H1 (cell line): Measurements from ENCODE around the gene KRT24. TPM values are rescaled to one million over a fixed set of nuclear protein-coding genes. Genes with fewer than 3 reads are reported as not detected.

Source experiments
- CTCF ChIA-PET: fragments of 300-600 bp; sonication (Branson Sonifier 250); formaldehyde crosslinking; loops from one replicate; lab custom pipeline; 2021; ENCODE audit not compliant: partially characterized antibody; lab: Charles Lee
- POLR2A ChIA-PET: fragments of 300-600 bp; sonication (Branson Sonifier 250); formaldehyde crosslinking; loops from one replicate; lab custom pipeline; 2021; ENCODE audit warnings: inconsistent platforms; ENCODE audit not compliant: partially characterized antibody; lab: Charles Lee
- DNase-seq, 2 experiments: peaks; one replicate each; pipeline versions ENCODE4 v3.0.0 to v3.0.0-alpha.2; 2010 to 2022; ENCODE audit warnings: low spot score in 2 of 2, low read depth in 1 of 2, mixed read lengths in 1 of 2
- FAIRE-seq: peaks from 2 replicates; lab custom pipeline; 2011; peaks lifted over from hg19 to GRCh38; lab: Jason Lieb, UNC
- H2AFZ ChIP-seq: 2 replicates; pipeline ENCODE4 v1.8.1; 2012; ENCODE audit warnings: low read length, inconsistent platforms
- H2AK5ac ChIP-seq: 2 replicates; pipeline ENCODE4 v1.6.1; 2013; ENCODE audit warnings: low read depth, low read length
- H2BK120ac ChIP-seq: replicated peaks from 2 replicates; pipeline ENCODE3; 2013; ENCODE audit warnings: low read depth, low read length, inconsistent platforms
- H2BK12ac ChIP-seq: 2 replicates; pipeline ENCODE4 v1.6.1; 2013; ENCODE audit warnings: low read depth, low read length
- H2BK15ac ChIP-seq: 2 replicates; pipeline ENCODE4 v1.6.1; 2013; ENCODE audit warnings: low read length
- H2BK20ac ChIP-seq: 2 replicates; pipeline ENCODE4 v1.6.1; 2013; ENCODE audit warnings: low read length
- H2BK5ac ChIP-seq: 2 replicates; pipeline ENCODE4 v1.6.1; 2013; ENCODE audit warnings: low read depth, low read length
- H3K14ac ChIP-seq: 2 replicates; pipeline ENCODE4 v1.6.1; 2013; ENCODE audit warnings: inconsistent platforms; ENCODE audit not compliant: insufficient read length
- H3K18ac ChIP-seq: 2 replicates; pipeline ENCODE4 v1.6.1; 2013; ENCODE audit warnings: low read length; ENCODE audit errors: extremely low read depth
- H3K23ac ChIP-seq: 2 replicates; pipeline ENCODE4 v1.6.1; 2013; ENCODE audit warnings: inconsistent platforms; ENCODE audit not compliant: insufficient read length
- H3K23me2 ChIP-seq: 2 replicates; pipeline ENCODE4 v1.6.1; 2013; ENCODE audit warnings: low read depth, low read length
- H3K27ac ChIP-seq: 2 replicates; pipeline ENCODE4 v1.6.1; 2011; ENCODE audit warnings: low read depth, low read length, inconsistent platforms
- H3K27me3 ChIP-seq, 4 experiments: replicated peaks in 1 of 4; 1 replicate in 1 of 4; 2 replicates in 3 of 4; pipeline versions ENCODE4 v1.6.1 to v1.8.1; 2011 to 2013; ENCODE audit warnings: low read length in 3 of 4, mild to moderate bottlenecking in 3 of 4, inconsistent platforms in 2 of 4, mixed read lengths in 2 of 4, moderate library complexity in 1 of 4; ENCODE audit not compliant: control insufficient read depth in 3 of 4, insufficient read depth in 3 of 4; ENCODE audit errors: extremely low read depth in 1 of 4
- H3K36me3 ChIP-seq, 4 experiments: 2 replicates each; pipeline versions ENCODE4 v1.6.1 to v1.8.1; 2011 to 2013; ENCODE audit warnings: mild to moderate bottlenecking in 4 of 4, low read length in 3 of 4, moderate library complexity in 2 of 4, control low read depth in 1 of 4, inconsistent platforms in 1 of 4; ENCODE audit not compliant: insufficient read depth in 4 of 4, control insufficient read depth in 2 of 4
- H3K4ac ChIP-seq: replicated peaks from 2 replicates; pipeline ENCODE3; 2013; ENCODE audit warnings: low read length, low read depth, mixed read lengths, inconsistent platforms; ENCODE audit not compliant: insufficient read length
- H3K4me1 ChIP-seq, 4 experiments: replicated peaks in 1 of 4; 1 replicate in 1 of 4; 2 replicates in 3 of 4; pipeline versions ENCODE4 v1.6.1 to v1.8.1; 2011 to 2013; ENCODE audit warnings: low read length in 3 of 4, inconsistent platforms in 2 of 4, mixed read lengths in 1 of 4; ENCODE audit not compliant: insufficient read depth in 4 of 4, control insufficient read depth in 3 of 4
- H3K4me2 ChIP-seq, 2 experiments: 2 replicates each; pipeline versions ENCODE4 v1.6.1 to v1.8.1; 2011 to 2013; ENCODE audit warnings: low read depth in 2 of 2, low read length in 2 of 2, control low read depth in 1 of 2, inconsistent platforms in 1 of 2, mild to moderate bottlenecking in 1 of 2; ENCODE audit not compliant: insufficient read depth in 1 of 2
- H3K4me3 ChIP-seq, 4 experiments: fragments of 200-600, 300-600 bp in 1 of 4; sonication (generic), shearing (Covaris generic), sonication (Bioruptor Twin) in 1 of 4; 2 replicates each; pipeline versions ENCODE4 v1.5.1 to v1.8.1; 2011 to 2016; ENCODE audit warnings: low read length in 4 of 4, low read depth in 3 of 4, control low read depth in 2 of 4, inconsistent platforms in 2 of 4, mild to moderate bottlenecking in 2 of 4, mixed read lengths in 1 of 4, moderate library complexity in 1 of 4; ENCODE audit not compliant: insufficient read depth in 2 of 4; ENCODE audit errors: extremely low read depth in 1 of 4
- H3K56ac ChIP-seq: replicated peaks from 2 replicates; pipeline ENCODE3; 2013; ENCODE audit warnings: low read depth, mild to moderate bottlenecking, mixed read lengths, low read length, inconsistent platforms; ENCODE audit not compliant: insufficient read length
- H3K79me1 ChIP-seq: 2 replicates; pipeline ENCODE4 v1.6.1; 2013; ENCODE audit warnings: low read depth, low read length, control low read depth
- H3K79me2 ChIP-seq, 2 experiments: 2 replicates each; pipeline versions ENCODE4 v1.6.1 to v1.8.1; 2012 to 2013; ENCODE audit warnings: low read length in 2 of 2, mild to moderate bottlenecking in 2 of 2, inconsistent platforms in 1 of 2; ENCODE audit not compliant: insufficient read depth in 2 of 2, control insufficient read depth in 1 of 2
- H3K9ac ChIP-seq, 4 experiments: replicated peaks in 1 of 4; 1 replicate in 1 of 4; 2 replicates in 3 of 4; pipeline versions ENCODE4 v1.6.1 to v1.8.1; 2011 to 2013; ENCODE audit warnings: low read depth in 3 of 4, low read length in 3 of 4, control low read depth in 2 of 4, mild to moderate bottlenecking in 2 of 4, moderate library complexity in 2 of 4, inconsistent platforms in 1 of 4; ENCODE audit errors: extremely low read depth in 1 of 4
- H3K9me3 ChIP-seq, 2 experiments: 2 replicates each; pipeline versions ENCODE4 v1.6.1 to v1.8.1; 2012 to 2013; ENCODE audit warnings: mild to moderate bottlenecking in 2 of 2, moderate library complexity in 2 of 2, control low read depth in 1 of 2, inconsistent platforms in 1 of 2, low read depth in 1 of 2, low read length in 1 of 2, mixed read lengths in 1 of 2; ENCODE audit not compliant: insufficient read depth in 2 of 2
- H4K20me1 ChIP-seq, 2 experiments: replicated peaks in 1 of 2; 2 replicates each; pipeline versions ENCODE3 to v1.8.1; 2011 to 2013; ENCODE audit warnings: inconsistent platforms in 2 of 2, low read length in 2 of 2, mild to moderate bottlenecking in 1 of 2; ENCODE audit not compliant: insufficient read depth in 2 of 2, control insufficient read depth in 1 of 2
- H4K5ac ChIP-seq: 2 replicates; pipeline ENCODE4 v1.6.1; 2013; ENCODE audit warnings: low read length, low read depth, mixed read lengths, inconsistent platforms; ENCODE audit not compliant: insufficient read length
- H4K8ac ChIP-seq: 2 replicates; pipeline ENCODE4 v1.8.0; 2013; ENCODE audit warnings: mild to moderate bottlenecking, moderate library complexity, low read length, inconsistent platforms; ENCODE audit not compliant: insufficient read depth; ENCODE audit errors: extremely low read depth
- H4K91ac ChIP-seq: replicated peaks from 2 replicates; pipeline ENCODE3; 2013; ENCODE audit warnings: low read length, mixed read lengths, inconsistent platforms; ENCODE audit not compliant: insufficient read length
- BACH1 ChIP-seq: IDR thresholded peaks from 2 replicates; pipeline ENCODE4 v1.6.1; 2012; ENCODE audit warnings: low read length, improper control_type of control experiment
- BRCA1 ChIP-seq: IDR thresholded peaks from 2 replicates; pipeline ENCODE4 v1.6.1; 2012; ENCODE audit warnings: low read depth, low read length, improper control_type of control experiment
- E2F6 ChIP-seq: IDR thresholded peaks from 2 replicates; pipeline ENCODE4 v1.6.1; 2012; ENCODE audit warnings: inconsistent platforms
- HDAC2 ChIP-seq, 2 experiments: fragments of 300-600 bp in 1 of 2; sonication (generic) in 1 of 2; IDR thresholded peaks; 2 replicates each; pipeline ENCODE4 v1.6.1; 2011 to 2012; ENCODE audit warnings: low read depth in 2 of 2, low read length in 2 of 2, mild to moderate bottlenecking in 2 of 2, moderate library complexity in 2 of 2, borderline replicate concordance in 1 of 2, inconsistent platforms in 1 of 2
- JUND ChIP-seq: IDR thresholded peaks from 2 replicates; pipeline ENCODE4 v1.6.1; 2011; ENCODE audit warnings: mild to moderate bottlenecking, improper control_type of control experiment, low read length
- KDM1A ChIP-seq: fragments of 200-600, 300-600 bp; sonication (generic); IDR thresholded peaks from 2 replicates; pipeline ENCODE4 v1.7.1; 2016; ENCODE audit warnings: mild to moderate bottlenecking, low read length, borderline replicate concordance
- KDM5A ChIP-seq: fragments of 200-600 bp; IDR thresholded peaks from 2 replicates; pipeline ENCODE4 v1.7.1; 2012; ENCODE audit warnings: mild to moderate bottlenecking, low read length, inconsistent platforms, mixed read lengths
- NANOG ChIP-seq: IDR thresholded peaks from 2 replicates; pipeline ENCODE4 v1.6.1; 2011; ENCODE audit warnings: low read length, low read depth, mild to moderate bottlenecking, inconsistent platforms; ENCODE audit not compliant: insufficient read depth, poor library complexity, severe bottlenecking
- NRF1 ChIP-seq: IDR thresholded peaks from 2 replicates; pipeline ENCODE4 v1.6.1; 2011; ENCODE audit warnings: mild to moderate bottlenecking, low read depth, low read length, improper control_type of control experiment
- SAP30 ChIP-seq: fragments of 300-600 bp; sonication (generic); IDR thresholded peaks from 2 replicates; pipeline ENCODE4 v1.7.1; 2012; ENCODE audit warnings: low read length, moderate library complexity, mild to moderate bottlenecking, inconsistent platforms; ENCODE audit not compliant: insufficient read depth, insufficient replicate concordance
- SIRT6 ChIP-seq: IDR thresholded peaks from one replicate; pipeline ENCODE4 v1.7.1; 2012; ENCODE audit warnings: low read length, inconsistent platforms
- SP1 ChIP-seq: IDR thresholded peaks from 2 replicates; pipeline ENCODE4 v1.6.1; 2011; ENCODE audit warnings: low read depth, low read length
- SUZ12 ChIP-seq: fragments of 200-600 bp; sonication (generic); IDR thresholded peaks from 2 replicates; pipeline ENCODE4 v1.6.1; 2012; ENCODE audit warnings: mild to moderate bottlenecking, inconsistent platforms, low read length, moderate library complexity, mixed read lengths
- TAF1 ChIP-seq: IDR thresholded peaks from 2 replicates; pipeline ENCODE4 v1.6.1; 2011; ENCODE audit warnings: mild to moderate bottlenecking, low read depth, low read length
- ZNF274 ChIP-seq: IDR thresholded peaks from 2 replicates; pipeline ENCODE4 v1.7.0; 2012; ENCODE audit warnings: low read length, borderline replicate concordance; ENCODE audit errors: extremely low read depth
- WGBS, 2 experiments: shearing (Covaris generic) in 1 of 2; methylation state at CpG; one replicate each; pipeline versions ENCODE4 v1.1.6 to v1.1.7; 2013 to 2015; ENCODE audit warnings: low lambda C conversion rate in 2 of 2, mixed read lengths in 2 of 2, inconsistent platforms in 1 of 2, low coverage in 1 of 2, missing lambda C conversion rate in 1 of 2; ENCODE audit not compliant: insufficient replicate concordance in 2 of 2, insufficient coverage in 1 of 2, insufficient read length in 1 of 2; ENCODE audit errors: extremely low coverage in 1 of 2, missing lambda C conversion rate in 1 of 2; 5-methylcytosine and 5-hydroxymethylcytosine counted together
- polyA plus RNA-seq, 7 experiments: library from polyadenylated mRNA; depleted of rRNA in 3 of 7; stranded (reverse) in 5 of 7; unstranded in 2 of 7; fragments of >200 nt in 5 of 7; fragments of 200-250 nt in 2 of 7; gene quantifications; 1 replicate in 5 of 7; 2 replicates in 1 of 7; 4 replicates in 1 of 7; pipeline versions ENCODE4 v1.2.1 to v1.2.3, GENCODE V29; 2011 to 2013; ENCODE audit warnings: missing spikeins in 2 of 7, mixed read lengths in 2 of 7
- total RNA-seq: library from RNA; stranded (reverse); fragmentation: NEBNext Ultra II Directional; extraction: Animal tissue kit (Norgen Biotek cat#: 25700); gene quantifications from 2 replicates; pipeline ENCODE4 v1.2.1, GENCODE V29; 2021

The KRT24 gene
- total and polyA plus RNA-seq, 2 of the 8 experiments (the other 6 are each of a cell fraction or from before 2014, with no cell fraction given): not detected

DNA sequence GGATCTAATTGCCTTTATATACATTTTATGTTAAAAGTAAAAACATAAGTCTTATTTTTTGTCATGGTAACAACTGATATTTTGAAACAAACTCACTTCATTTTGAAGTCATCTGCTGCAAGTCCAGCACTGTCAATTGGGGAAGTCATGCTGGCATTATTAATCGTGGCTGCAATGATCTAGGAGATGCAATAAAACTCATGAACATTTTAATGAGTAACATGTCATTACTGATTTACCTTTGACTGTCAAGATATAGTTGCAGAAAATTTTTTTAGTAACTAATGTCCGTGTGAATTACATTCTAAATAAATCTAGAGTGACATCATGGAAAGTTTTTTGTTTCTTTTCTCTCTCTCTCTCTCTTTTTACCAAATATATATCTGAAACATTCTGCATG is 17.3 kb upstream of the KRT24 start:
- Histone ChIP-seq H2AFZ (no peak overlapping the region), H3K9ac (no peak overlapping the region), H3K9me3 (no peaks in the 10 kb centered on the region), H2BK120ac (no peak overlapping the region), H3K36me3 (no peaks in the 10 kb centered on the region), H4K91ac (no peak overlapping the region), H4K8ac (no peak overlapping the region), H3K23ac (no peak overlapping the region), H3K79me1 (no peaks in the 10 kb centered on the region), H3K4me3 (no peak overlapping the region), H2BK5ac (no peak overlapping the region), H3K4me1 (no peaks in the 10 kb centered on the region), H2AK5ac (no peak overlapping the region), H3K27ac (no peak overlapping the region), H4K20me1 (no peaks in the 10 kb centered on the region), H3K18ac (no peak overlapping the region), H3K4me2 (no peak overlapping the region), H3K14ac (no peak overlapping the region), H2BK15ac (no peak overlapping the region), H3K23me2 (no peaks in the 10 kb centered on the region), H3K4ac (no peak overlapping the region), H2BK12ac (no peak overlapping the region), H3K79me2 (no peaks in the 10 kb centered on the region), H4K5ac (no peak overlapping the region), H3K27me3 (no peaks in the 10 kb centered on the region), H3K56ac (no peak overlapping the region), H2BK20ac (no peak overlapping the region)
- CTCF ChIA-PET: no interaction called here
- FAIRE-seq: no peak
- 88% methylated on average over 2 of the region's 2 CpGs; no CpG with 5 or more reads in 1 of the 2 experiments for WGBS, 2 experiments
- no peak for DNase-seq
- POLR2A ChIA-PET: no interaction called here
- TF ChIP-seq BACH1 (no peak), KDM5A (no peak), E2F6 (no peak), SP1 (no peak), SAP30 (no peak), NRF1 (no peak), TAF1 (no peak), JUND (no peak), ZNF274 (no peak), SUZ12 (no peak), BRCA1 (no peak), KDM1A (no peak), SIRT6 (no peak), HDAC2 (IDR thresholded peaks at IDR 0.05; ENCODE audit: borderline replicate concordance in 1 of 2, low read depth in 2 of 2, low read length in 2 of 2) (no peak), NANOG (no peak)
